NB4 (cell line): Measurements from ENCODE around the gene UPF1.

Experiments used
- MYC ChIP-seq: IDR thresholded peaks from 2 replicates; pipeline ENCODE4 v1.6.1; 2011; ENCODE audit warnings: low read depth, low read length
- POLR2A ChIP-seq: IDR thresholded peaks from 2 replicates; pipeline ENCODE4 v1.6.1; 2011; ENCODE audit warnings: mild to moderate bottlenecking; ENCODE audit not compliant: insufficient read length; ENCODE audit errors: extremely low read depth
- TF ChIP-seq, protein P1 (sequence below): IDR thresholded peaks from one replicate; pipeline ENCODE4 v1.5.1; 2012; ENCODE audit warnings: low read depth, low read length
- TF ChIP-seq, protein P2 (sequence below): IDR thresholded peaks from 2 replicates; pipeline ENCODE4 v1.6.1; 2011; ENCODE audit warnings: low read depth, low read length

DNA sequence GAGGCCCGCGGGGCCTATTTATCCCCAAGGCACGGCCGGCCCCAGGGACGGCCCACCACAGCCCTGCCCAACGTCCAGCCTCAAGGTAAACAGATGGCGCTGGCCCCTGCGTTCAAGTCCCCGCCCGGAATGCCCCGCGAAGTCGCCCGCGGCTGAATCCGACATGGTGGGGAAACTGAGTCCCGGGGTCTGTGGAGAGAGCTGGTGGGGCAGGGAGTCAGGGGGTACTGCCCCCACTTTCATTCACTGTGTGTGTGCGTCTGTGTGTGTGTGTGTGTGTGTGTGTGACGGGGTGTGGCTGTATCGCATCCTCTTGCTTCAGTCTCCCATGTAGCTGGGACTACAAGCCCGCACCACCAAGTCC is 40.5 kb upstream of the UPF1 start:
- TF ChIP-seq, protein P1, sequence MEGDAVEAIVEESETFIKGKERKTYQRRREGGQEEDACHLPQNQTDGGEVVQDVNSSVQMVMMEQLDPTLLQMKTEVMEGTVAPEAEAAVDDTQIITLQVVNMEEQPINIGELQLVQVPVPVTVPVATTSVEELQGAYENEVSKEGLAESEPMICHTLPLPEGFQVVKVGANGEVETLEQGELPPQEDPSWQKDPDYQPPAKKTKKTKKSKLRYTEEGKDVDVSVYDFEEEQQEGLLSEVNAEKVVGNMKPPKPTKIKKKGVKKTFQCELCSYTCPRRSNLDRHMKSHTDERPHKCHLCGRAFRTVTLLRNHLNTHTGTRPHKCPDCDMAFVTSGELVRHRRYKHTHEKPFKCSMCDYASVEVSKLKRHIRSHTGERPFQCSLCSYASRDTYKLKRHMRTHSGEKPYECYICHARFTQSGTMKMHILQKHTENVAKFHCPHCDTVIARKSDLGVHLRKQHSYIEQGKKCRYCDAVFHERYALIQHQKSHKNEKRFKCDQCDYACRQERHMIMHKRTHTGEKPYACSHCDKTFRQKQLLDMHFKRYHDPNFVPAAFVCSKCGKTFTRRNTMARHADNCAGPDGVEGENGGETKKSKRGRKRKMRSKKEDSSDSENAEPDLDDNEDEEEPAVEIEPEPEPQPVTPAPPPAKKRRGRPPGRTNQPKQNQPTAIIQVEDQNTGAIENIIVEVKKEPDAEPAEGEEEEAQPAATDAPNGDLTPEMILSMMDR, result no peak
- TF ChIP-seq POLR2A (no peak), MYC (no peak)
- TF ChIP-seq, protein P2, sequence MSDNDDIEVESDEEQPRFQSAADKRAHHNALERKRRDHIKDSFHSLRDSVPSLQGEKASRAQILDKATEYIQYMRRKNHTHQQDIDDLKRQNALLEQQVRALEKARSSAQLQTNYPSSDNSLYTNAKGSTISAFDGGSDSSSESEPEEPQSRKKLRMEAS, result no peak
